Stomach (tissue), 9 donors: ENCODE data around the gene MLLT6. TPM values are rescaled to one million over a fixed set of nuclear protein-coding genes. Genes with fewer than 3 reads are reported as not detected.

Experiments used
- DNase-seq, 2 donors: peaks; one replicate each; pipeline versions ENCODE4 v3.0.0 to v3.0.0-alpha.2; 2013 to 2019
- H3K27ac ChIP-seq, 5 donors: fragments of 200-600 bp in 4 of 5; sonication (generic) in 4 of 5; one replicate each; pipeline ENCODE4 v1.5.1; 2013 to 2019; ENCODE audit warnings: mild to moderate bottlenecking in 1 of 5, moderate library complexity in 1 of 5
- H3K27me3 ChIP-seq, 3 donors: fragments of 200-600 bp; sonication (generic); one replicate each; pipeline ENCODE4 v1.5.1; 2017 to 2019; ENCODE audit warnings: mixed run types in 1 of 3
- H3K36me3 ChIP-seq, 4 donors: fragments of 200-600 bp; sonication (generic); 1 replicate in 3 of 4; 2 replicates in 1 of 4; pipeline ENCODE4 v1.5.1; 2016 to 2019
- H3K4me1 ChIP-seq, 4 donors: fragments of 200-600 bp; sonication (generic); one replicate each; pipeline ENCODE4 v1.5.1; 2016 to 2019
- H3K4me3 ChIP-seq, 4 donors: fragments of 200-600 bp; sonication (generic) in 3 of 4; one replicate each; pipeline ENCODE4 v1.5.1; 2016 to 2019; ENCODE audit warnings: mild to moderate bottlenecking in 1 of 4
- H3K9me3 ChIP-seq, 4 donors: fragments of 200-600 bp; sonication (generic); one replicate each; pipeline ENCODE4 v1.5.1; 2016 to 2019
- CTCF ChIP-seq, 7 experiments: fragments of 450-650 bp in 4 of 7; fragments of 200-600 bp in 3 of 7; sonication (generic) in 3 of 7; IDR thresholded peaks; one replicate each; pipeline ENCODE4 v1.5.1; 2016 to 2019; ENCODE audit warnings: antibody characterized with exemption in 7 of 7, control low read depth in 2 of 7, mild to moderate bottlenecking in 1 of 7
- EP300 ChIP-seq: sonication (generic); formaldehyde crosslinking; IDR thresholded peaks from one replicate; pipeline ENCODE4 v1.6.1; 2017; ENCODE audit warnings: antibody characterized with exemption
- POLR2A ChIP-seq, 4 donors: fragments of 450-650 bp; IDR thresholded peaks; one replicate each; pipeline ENCODE4 v1.6.1; 2016; ENCODE audit warnings: antibody characterized with exemption in 4 of 4, control low read depth in 2 of 4, mild to moderate bottlenecking in 1 of 4, moderate library complexity in 1 of 4
- POLR2AphosphoS5 ChIP-seq, 3 donors: sonication (generic); formaldehyde crosslinking; IDR thresholded peaks; one replicate each; pipeline ENCODE4 v1.6.1; 2016; ENCODE audit warnings: antibody characterized with exemption in 3 of 3
- WGBS, 5 donors: extraction: QIAGEN DNeasy Blood & Tissue Kit in 3 of 5; methylation state at CpG; one replicate each; pipeline versions ENCODE4 v1.1.5 to v1.1.7; 2013 to 2018; 5-methylcytosine and 5-hydroxymethylcytosine counted together
- intact Hi-C: fragments of 100-400 bp; cut with DNase I; formaldehyde crosslinking; loops from one replicate; pipeline ENCODE4 v1.15.1; 2023; ENCODE audit warnings: low total_unique reads
- polyA plus RNA-seq, 3 donors: library from polyadenylated mRNA; stranded (reverse); fragments of 200-250 nt; gene quantifications; one replicate each; pipeline ENCODE4 v1.2.3, GENCODE V29; 2013
- total RNA-seq, 5 donors: library from RNA; depleted of rRNA; stranded (reverse); fragments of >200 nt; gene quantifications; one replicate each; pipeline versions ENCODE4 v1.1.0 to v1.2.3, GENCODE V29; 2014 to 2016
- donor health status: healthy with polysubstance abuse.
- donor health status: Bipolar disorder and iron deficiency.
- donor health status: healthy.

Gene MLLT6
- total and polyA plus RNA-seq, 8 donors: 26.0 to 312 (median 55.7) TPM

GRCh38 chr17:38705803-38706504 is 881 bp downstream of the MLLT6 start:
- WGBS, 5 donors: 0 to 2% (median 1%) methylated on average over 31 to 38 of the region's 38 CpGs

GRCh38 chr17:38706505-38707216 is 1.6 kb downstream of the MLLT6 start:
- TF ChIP-seq POLR2AphosphoS5 (IDR thresholded peaks at IDR 0.05) (no peak), EP300 (no peak), POLR2A (IDR thresholded peaks at IDR 0.05) (no peak), CTCF (IDR thresholded peaks at IDR 0.05) (no peak)
- intact Hi-C loops: no loop called here

More at GRCh38 chr17:38705803-38706504, 881 bp downstream of the MLLT6 start:
- H3K4me1 ChIP-seq: peaks cover 20 to 78% (median 51%) of the 10 kb centered on the region in 4 donors
- H3K4me3 ChIP-seq: peak overlapping the region; percentile 87 to 97 (median 94)
- no peaks in the 10 kb centered on the region for H3K27me3 ChIP-seq
- peak; percentile 46 to 71 for DNase-seq
- H3K36me3 ChIP-seq: peaks cover 10 to 39% (median 34%) of the 10 kb centered on the region in 4 donors
- intact Hi-C loops: no loop called here
- H3K27ac ChIP-seq: peak overlapping the region; percentile 90 to 99 (median 97)
- no peak for TF ChIP-seq POLR2A (IDR thresholded peaks at IDR 0.05)
- no peak for TF ChIP-seq POLR2AphosphoS5 (IDR thresholded peaks at IDR 0.05)
- TF ChIP-seq CTCF (IDR thresholded peaks at IDR 0.05): no peak
- no peak for TF ChIP-seq EP300
- H3K9me3 ChIP-seq: no peaks in the 10 kb centered on the region

GRCh38 chr17:38707678-38708351 is 2.7 kb downstream of the MLLT6 start:
- Histone ChIP-seq H3K4me3 (peak overlapping the region in 1 of 4 donors; percentile 93), H3K9me3 (no peaks in the 10 kb centered on the region), H3K4me1 (peaks cover 10 to 75% (median 37%) of the 10 kb centered on the region in 4 donors), H3K27me3 (no peaks in the 10 kb centered on the region), H3K36me3 (peaks cover 28 to 58% (median 52%) of the 10 kb centered on the region in 4 donors), H3K27ac (no peak overlapping the region)
- 70 to 80% (median 75%) methylated on average over 21 of the region's 21 CpGs for WGBS, 5 donors
- intact Hi-C loops: no loop called here
- TF ChIP-seq POLR2AphosphoS5 (IDR thresholded peaks at IDR 0.05) (no peak), POLR2A (IDR thresholded peaks at IDR 0.05) (no peak), EP300 (no peak), CTCF (IDR thresholded peaks at IDR 0.05) (no peak)
- no peak for DNase-seq

More at GRCh38 chr17:38706505-38707216, 1.6 kb downstream of the MLLT6 start:
- H3K4me3 ChIP-seq: peak overlapping the region; percentile 87 to 97 (median 94)
- peaks cover 17 to 46% (median 41%) of the 10 kb centered on the region in 4 donors for H3K36me3 ChIP-seq
- H3K27me3 ChIP-seq: no peaks in the 10 kb centered on the region
- H3K4me1 ChIP-seq: peaks cover 13 to 78% (median 44%) of the 10 kb centered on the region in 4 donors
- peak in 1 of 2 donors; percentile 57 for DNase-seq
- 9 to 14% (median 10%) methylated on average over 20 of the region's 20 CpGs for WGBS, 5 donors
- H3K27ac ChIP-seq: peak overlapping the region; percentile 90 to 99 (median 97)
- H3K9me3 ChIP-seq: no peaks in the 10 kb centered on the region
